PC-3 (cell line): Measurements from ENCODE around the gene ADAMTSL3.

Source experiments
- EZH2 ChIP-seq: fragments of 300-600 bp; sonication (generic); IDR thresholded peaks from one replicate; pipeline ENCODE4 v1.6.1; 2017; ENCODE audit warnings: antibody characterized with exemption, mild to moderate bottlenecking, low read length; ENCODE audit not compliant: unreplicated experiment
- EZH2phosphoT487 ChIP-seq: fragments of 300-600 bp; sonication (generic); IDR thresholded peaks from 2 replicates; pipeline ENCODE4 v1.6.1; 2018; ENCODE audit warnings: mild to moderate bottlenecking, antibody characterized with exemption, low read length, borderline replicate concordance
- TF ChIP-seq, protein P1 (sequence below): fragments of 300-600 bp; sonication (generic); conservative IDR thresholded peaks from 2 replicates; pipeline ENCODE4 v1.5.1; 2017; ENCODE audit warnings: antibody characterized with exemption, low read depth, mild to moderate bottlenecking, low read length

DNA sequence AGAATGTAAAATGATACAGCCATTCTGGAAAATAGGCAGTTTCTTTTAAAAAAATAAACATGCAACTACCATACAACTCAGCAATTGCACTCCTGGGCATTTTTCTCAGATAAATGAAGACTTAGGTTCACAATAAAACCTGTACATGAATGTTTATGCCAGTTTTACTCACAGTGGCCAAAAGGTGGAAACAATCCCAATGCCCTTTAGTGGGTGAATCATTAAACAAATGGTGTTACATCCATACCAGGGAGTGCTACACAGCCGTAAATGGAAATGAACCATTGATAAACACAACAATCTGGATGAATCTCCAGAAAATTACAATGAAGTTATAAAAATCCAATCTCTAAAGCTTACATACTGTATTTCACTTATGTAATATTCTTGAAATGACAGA lies 140.3 kb downstream of the ADAMTSL3 start:
- TF ChIP-seq, protein P1, sequence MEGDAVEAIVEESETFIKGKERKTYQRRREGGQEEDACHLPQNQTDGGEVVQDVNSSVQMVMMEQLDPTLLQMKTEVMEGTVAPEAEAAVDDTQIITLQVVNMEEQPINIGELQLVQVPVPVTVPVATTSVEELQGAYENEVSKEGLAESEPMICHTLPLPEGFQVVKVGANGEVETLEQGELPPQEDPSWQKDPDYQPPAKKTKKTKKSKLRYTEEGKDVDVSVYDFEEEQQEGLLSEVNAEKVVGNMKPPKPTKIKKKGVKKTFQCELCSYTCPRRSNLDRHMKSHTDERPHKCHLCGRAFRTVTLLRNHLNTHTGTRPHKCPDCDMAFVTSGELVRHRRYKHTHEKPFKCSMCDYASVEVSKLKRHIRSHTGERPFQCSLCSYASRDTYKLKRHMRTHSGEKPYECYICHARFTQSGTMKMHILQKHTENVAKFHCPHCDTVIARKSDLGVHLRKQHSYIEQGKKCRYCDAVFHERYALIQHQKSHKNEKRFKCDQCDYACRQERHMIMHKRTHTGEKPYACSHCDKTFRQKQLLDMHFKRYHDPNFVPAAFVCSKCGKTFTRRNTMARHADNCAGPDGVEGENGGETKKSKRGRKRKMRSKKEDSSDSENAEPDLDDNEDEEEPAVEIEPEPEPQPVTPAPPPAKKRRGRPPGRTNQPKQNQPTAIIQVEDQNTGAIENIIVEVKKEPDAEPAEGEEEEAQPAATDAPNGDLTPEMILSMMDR: no peak
- TF ChIP-seq EZH2phosphoT487 (no peak), EZH2 (no peak)
